Smooth muscle cell (in vitro differentiated cells): ENCODE results near the gene SRPK3. TPM values are rescaled to one million over a fixed set of nuclear protein-coding genes. Genes with fewer than 3 reads are reported as not detected.

Experiments used
- DNase-seq: peaks from one replicate; lab custom pipeline; 2025; ENCODE audit not compliant: unreplicated experiment; lab: John Stamatoyannopoulos, UW
- H2AFZ ChIP-seq: fragments of 200-600 bp; sonication (generic); 2 replicates; pipeline ENCODE4 v1.6.0; 2016; ENCODE audit warnings: antibody characterized with exemption, low read depth, mild to moderate bottlenecking
- H3F3A ChIP-seq: fragments of 200-600 bp; sonication (generic); 2 replicates; pipeline ENCODE4 v1.6.0; 2017; ENCODE audit warnings: antibody characterized with exemption, low read depth
- H3K27ac ChIP-seq: fragments of 200-600 bp; sonication (generic); 2 replicates; pipeline ENCODE4 v1.5.1; 2016; ENCODE audit warnings: low read depth, mild to moderate bottlenecking
- H3K27me3 ChIP-seq: fragments of 200-600 bp; sonication (generic); 2 replicates; pipeline ENCODE4 v1.6.1; 2016; ENCODE audit warnings: low read depth, mild to moderate bottlenecking
- H3K36me3 ChIP-seq: fragments of 200-600 bp; sonication (generic); 2 replicates; pipeline ENCODE4 v1.5.1; 2016; ENCODE audit warnings: low read depth
- H3K4me1 ChIP-seq: fragments of 200-600 bp; sonication (generic); 2 replicates; pipeline ENCODE4 v1.5.1; 2016; ENCODE audit warnings: low read depth
- H3K4me2 ChIP-seq: fragments of 200-600 bp; sonication (generic); 2 replicates; pipeline ENCODE4 v1.6.0; 2016; ENCODE audit warnings: mild to moderate bottlenecking
- H3K4me3 ChIP-seq: fragments of 200-600 bp; sonication (generic); 2 replicates; pipeline ENCODE4 v1.5.1; 2016; ENCODE audit warnings: mild to moderate bottlenecking
- H3K79me2 ChIP-seq: fragments of 200-600 bp; sonication (generic); 2 replicates; pipeline ENCODE4 v1.6.0; 2016; ENCODE audit warnings: low read depth, mild to moderate bottlenecking
- H3K9ac ChIP-seq: fragments of 200-600 bp; sonication (generic); 2 replicates; pipeline ENCODE4 v1.6.0; 2016; ENCODE audit warnings: low read depth
- H3K9me3 ChIP-seq: fragments of 200-600 bp; sonication (generic); replicated peaks from 2 replicates; pipeline ENCODE4 v1.5.1; 2016; ENCODE audit warnings: low read depth
- H4K20me1 ChIP-seq: fragments of 200-600 bp; sonication (generic); 2 replicates; pipeline ENCODE4 v1.6.0; 2016; ENCODE audit warnings: low read depth
- WGBS: methylation state at CpG from one replicate; pipeline ENCODE4 v1.1.7; 2016; ENCODE audit warnings: low lambda C conversion rate; 5-methylcytosine and 5-hydroxymethylcytosine counted together
- polyA plus RNA-seq: library from polyadenylated mRNA; unstranded; fragments of >200 nt; fragmentation: Nextera tagmentation; extraction: Ambion mirVana; gene quantifications from 2 replicates; pipeline ENCODE4 v1.2.1, GENCODE V29; 2016
- total RNA-seq: library from RNA; depleted of rRNA; stranded (reverse); fragments of >200 nt; gene quantifications from 2 replicates; pipeline ENCODE4 v1.2.3, GENCODE V29; 2014
- TF ChIP-seq, protein P1 (sequence below): fragments of 200-600 bp; sonication (generic); IDR thresholded peaks from 2 replicates; pipeline ENCODE4 v1.5.1; 2017; ENCODE audit warnings: borderline replicate concordance, mild to moderate bottlenecking, antibody characterized with exemption; ENCODE audit not compliant: insufficient read depth, poor library complexity, severe bottlenecking

SRPK3 gene
- total and polyA plus RNA-seq, 2 experiments from 2014 or later, result 0.05 TPM; not detected in 1

DNA sequence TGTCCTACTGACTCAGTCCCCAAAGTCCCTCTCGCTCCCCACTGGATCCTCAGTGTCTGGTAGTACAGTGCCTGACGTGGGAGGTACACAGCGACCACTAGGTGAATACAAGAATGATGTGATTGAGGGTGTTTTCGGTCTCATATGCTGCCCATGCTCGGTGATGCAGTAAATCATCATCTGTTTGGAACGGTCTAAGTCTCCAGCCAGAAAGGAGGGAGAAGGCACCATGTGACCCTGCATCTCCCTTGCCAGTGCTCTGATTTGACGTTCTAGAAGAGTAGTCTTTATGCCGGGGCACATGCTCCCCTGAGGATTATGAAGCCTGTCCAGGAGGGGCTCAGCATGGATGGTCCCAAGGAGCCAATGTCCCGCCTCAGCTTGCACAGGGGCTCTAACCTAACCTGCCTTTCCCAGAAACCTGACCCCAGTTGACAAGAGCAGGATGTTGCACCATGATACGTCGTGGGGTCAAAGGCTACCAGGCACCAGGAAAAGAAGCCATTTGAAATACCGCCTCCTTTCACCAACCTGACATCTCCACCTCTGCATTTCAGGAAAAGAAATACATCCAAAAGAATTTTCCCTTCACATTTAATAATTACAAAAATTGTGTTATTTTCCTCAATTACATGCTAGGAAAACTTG lies 30.6 kb upstream of the SRPK3 start:
- WGBS, result 79% methylated on average over 12 of the region's 12 CpGs
- no peaks in the 10 kb centered on the region for H3F3A ChIP-seq
- H3K9ac ChIP-seq, result no peak overlapping the region
- H3K9me3 ChIP-seq, result no peaks in the 10 kb centered on the region
- no peaks in the 10 kb centered on the region for H3K27me3 ChIP-seq
- TF ChIP-seq, protein P1, sequence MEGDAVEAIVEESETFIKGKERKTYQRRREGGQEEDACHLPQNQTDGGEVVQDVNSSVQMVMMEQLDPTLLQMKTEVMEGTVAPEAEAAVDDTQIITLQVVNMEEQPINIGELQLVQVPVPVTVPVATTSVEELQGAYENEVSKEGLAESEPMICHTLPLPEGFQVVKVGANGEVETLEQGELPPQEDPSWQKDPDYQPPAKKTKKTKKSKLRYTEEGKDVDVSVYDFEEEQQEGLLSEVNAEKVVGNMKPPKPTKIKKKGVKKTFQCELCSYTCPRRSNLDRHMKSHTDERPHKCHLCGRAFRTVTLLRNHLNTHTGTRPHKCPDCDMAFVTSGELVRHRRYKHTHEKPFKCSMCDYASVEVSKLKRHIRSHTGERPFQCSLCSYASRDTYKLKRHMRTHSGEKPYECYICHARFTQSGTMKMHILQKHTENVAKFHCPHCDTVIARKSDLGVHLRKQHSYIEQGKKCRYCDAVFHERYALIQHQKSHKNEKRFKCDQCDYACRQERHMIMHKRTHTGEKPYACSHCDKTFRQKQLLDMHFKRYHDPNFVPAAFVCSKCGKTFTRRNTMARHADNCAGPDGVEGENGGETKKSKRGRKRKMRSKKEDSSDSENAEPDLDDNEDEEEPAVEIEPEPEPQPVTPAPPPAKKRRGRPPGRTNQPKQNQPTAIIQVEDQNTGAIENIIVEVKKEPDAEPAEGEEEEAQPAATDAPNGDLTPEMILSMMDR, result no peak
- no peaks in the 10 kb centered on the region for H3K36me3 ChIP-seq
- H3K4me3 ChIP-seq, result no peak overlapping the region
- H2AFZ ChIP-seq, result no peak overlapping the region
- no peaks in the 10 kb centered on the region for H3K4me1 ChIP-seq
- no peak overlapping the region for H3K27ac ChIP-seq
- H3K4me2 ChIP-seq, result no peak overlapping the region
- no peaks in the 10 kb centered on the region for H3K79me2 ChIP-seq
- no peaks in the 10 kb centered on the region for H4K20me1 ChIP-seq
- DNase-seq, result no peak

DNA sequence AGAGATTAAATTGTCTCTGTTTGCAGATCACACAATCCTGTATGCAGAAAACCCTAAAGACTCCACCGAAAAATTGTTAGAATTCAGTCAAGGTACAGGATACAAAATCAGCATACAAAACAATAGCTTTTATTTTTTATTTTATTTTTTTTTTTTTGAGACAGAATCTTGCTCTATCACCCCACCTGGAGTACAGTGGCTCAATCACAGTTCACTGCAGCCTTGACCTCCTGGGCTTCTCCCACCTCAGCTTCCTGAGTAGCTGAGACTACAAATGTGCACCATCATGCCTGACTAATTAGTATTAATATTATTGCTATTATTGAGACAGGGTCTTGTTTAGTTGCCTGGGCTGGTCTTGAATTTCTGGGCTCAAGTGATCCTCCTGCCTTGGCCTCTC lies 25.7 kb upstream of the SRPK3 start:
- Histone ChIP-seq H3K9ac (no peak overlapping the region), H3K27ac (no peak overlapping the region), H3F3A (no peaks in the 10 kb centered on the region), H3K27me3 (no peaks in the 10 kb centered on the region), H3K36me3 (no peaks in the 10 kb centered on the region), H3K4me1 (no peaks in the 10 kb centered on the region), H2AFZ (no peak overlapping the region), H3K9me3 (no peaks in the 10 kb centered on the region), H3K79me2 (no peaks in the 10 kb centered on the region), H3K4me3 (no peak overlapping the region), H4K20me1 (no peaks in the 10 kb centered on the region), H3K4me2 (no peak overlapping the region)
- no peak for DNase-seq
- WGBS, result 84% methylated on average over 1 of the region's 1 CpG
- TF ChIP-seq, protein P1, result no peak

DNA sequence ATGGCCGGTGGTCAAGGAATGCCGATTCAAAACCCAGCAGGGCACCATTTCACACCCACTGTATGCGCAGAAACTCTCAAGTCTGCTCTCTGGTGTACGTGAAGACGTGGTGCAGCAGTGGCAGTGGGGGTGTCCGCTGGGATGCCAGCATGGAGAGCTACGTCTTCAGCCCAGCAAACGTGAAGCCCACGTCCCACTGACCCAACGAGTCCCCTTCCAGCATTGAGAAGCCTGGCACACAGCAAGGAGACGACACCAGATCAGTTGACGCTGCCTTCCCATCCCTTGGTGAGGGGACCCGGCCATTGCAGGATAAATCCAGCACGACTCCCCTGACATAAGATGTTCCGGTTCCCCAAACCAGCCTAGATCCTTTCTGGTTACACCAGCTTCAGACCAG lies 19.0 kb upstream of the SRPK3 start:
- WGBS, result 85% methylated on average over 15 of the region's 15 CpGs
- Histone ChIP-seq H3K79me2 (no peaks in the 10 kb centered on the region), H3K4me3 (no peak overlapping the region)

More for the DNA sequence above, 19.0 kb upstream of the SRPK3 start:
- Histone ChIP-seq H3K27me3 (no peaks in the 10 kb centered on the region), H3K4me2 (no peak overlapping the region), H3K27ac (no peak overlapping the region), H3K9ac (no peak overlapping the region), H3F3A (no peaks in the 10 kb centered on the region), H3K9me3 (no peaks in the 10 kb centered on the region), H2AFZ (no peak overlapping the region), H3K4me1 (no peaks in the 10 kb centered on the region), H3K36me3 (no peaks in the 10 kb centered on the region), H4K20me1 (no peaks in the 10 kb centered on the region)
- no peak for DNase-seq
- TF ChIP-seq, protein P1, result no peak
